ENCODE results near the gene CABCOCO1.

Gene CABCOCO1

GRCh38 chr10:61662794-61663259 lies at the start of gene CABCOCO1:
CABCOCO1 (plus strand) TSS chr10:61662929; CDS start chr10:61662973, 44 bp downstream.
- no peak for DNase-seq (ENCODE audit: low spot score)

- DNase-seq (ENCODE audit: low spot score) = no peak
These were observed 49.1 kb upstream of the CABCOCO1 start for GRCh38 chr10:61613665-61614064.

- DNase-seq (ENCODE audit: low spot score) = no peak
These were observed 46.1 kb upstream of the CABCOCO1 start for GRCh38 chr10:61616611-61617010.

GRCh38 chr10:61617180-61617579 lies 45.5 kb upstream of the CABCOCO1 start:
- no peak for DNase-seq (ENCODE audit: low spot score)

- no peak for DNase-seq (ENCODE audit: low spot score)
These were observed 45.1 kb upstream of the CABCOCO1 start for GRCh38 chr10:61617586-61617985.

GRCh38 chr10:61618388-61618961 lies 44.3 kb upstream of the CABCOCO1 start:
- no peak for DNase-seq (ENCODE audit: low spot score)

GRCh38 chr10:61620506-61620905 lies 42.2 kb upstream of the CABCOCO1 start:
- DNase-seq (ENCODE audit: low spot score) = no peak

GRCh38 chr10:61621605-61622051 lies 41.1 kb upstream of the CABCOCO1 start:
- no peak for DNase-seq (ENCODE audit: low spot score)

- DNase-seq (ENCODE audit: low spot score) = no peak
These were observed 39.6 kb upstream of the CABCOCO1 start for GRCh38 chr10:61623161-61623560.

- DNase-seq (ENCODE audit: low spot score) = no peak
These were observed 36.5 kb upstream of the CABCOCO1 start for GRCh38 chr10:61626209-61626608.

- no peak for DNase-seq (ENCODE audit: low spot score)
These were observed 35.5 kb upstream of the CABCOCO1 start for GRCh38 chr10:61627266-61627665.

- no peak for DNase-seq (ENCODE audit: low spot score)
These were observed 34.4 kb upstream of the CABCOCO1 start for GRCh38 chr10:61628151-61628874.

- no peak for DNase-seq (ENCODE audit: low spot score)
These were observed 33.7 kb upstream of the CABCOCO1 start for GRCh38 chr10:61628875-61629513.

GRCh38 chr10:61629576-61629975 lies 33.2 kb upstream of the CABCOCO1 start:
- no peak for DNase-seq (ENCODE audit: low spot score)

GRCh38 chr10:61632057-61632670 lies 30.6 kb upstream of the CABCOCO1 start:
- DNase-seq (ENCODE audit: low spot score) = no peak

GRCh38 chr10:61633665-61634064 lies 29.1 kb upstream of the CABCOCO1 start:
- DNase-seq (ENCODE audit: low spot score) = no peak

GRCh38 chr10:61634746-61635145 lies 28.0 kb upstream of the CABCOCO1 start:
- DNase-seq (ENCODE audit: low spot score) = no peak

GRCh38 chr10:61635471-61635870 lies 27.3 kb upstream of the CABCOCO1 start:
- no peak for DNase-seq (ENCODE audit: low spot score)

GRCh38 chr10:61635932-61636331 lies 26.8 kb upstream of the CABCOCO1 start:
- DNase-seq (ENCODE audit: low spot score) = no peak

- DNase-seq (ENCODE audit: low spot score) = no peak
These were observed 22.8 kb upstream of the CABCOCO1 start for GRCh38 chr10:61639952-61640351.

GRCh38 chr10:61640856-61641255 lies 21.9 kb upstream of the CABCOCO1 start:
- DNase-seq (ENCODE audit: low spot score) = no peak

- DNase-seq (ENCODE audit: low spot score) = no peak
These were observed 20.6 kb upstream of the CABCOCO1 start for GRCh38 chr10:61642150-61642571.

GRCh38 chr10:61642676-61643075 lies 20.1 kb upstream of the CABCOCO1 start:
- no peak for DNase-seq (ENCODE audit: low spot score)

Measured in RKO (cell line).